DND-41 (cell line): ENCODE data around the gene FRY.

Source experiments
- CTCF ChIP-seq: IDR thresholded peaks from 2 replicates; pipeline ENCODE4 v1.5.1; 2012; ENCODE audit warnings: borderline replicate concordance, low read length, moderate library complexity, mild to moderate bottlenecking; ENCODE audit not compliant: poor library complexity, severe bottlenecking; ENCODE audit errors: extremely low read depth
- EZH2 ChIP-seq: IDR thresholded peaks from 3 replicates; pipeline ENCODE4 v1.6.1; 2012; ENCODE audit warnings: borderline replicate concordance, low read depth, mild to moderate bottlenecking, moderate library complexity, low read length, inconsistent platforms; ENCODE audit not compliant: severe bottlenecking

DNA sequence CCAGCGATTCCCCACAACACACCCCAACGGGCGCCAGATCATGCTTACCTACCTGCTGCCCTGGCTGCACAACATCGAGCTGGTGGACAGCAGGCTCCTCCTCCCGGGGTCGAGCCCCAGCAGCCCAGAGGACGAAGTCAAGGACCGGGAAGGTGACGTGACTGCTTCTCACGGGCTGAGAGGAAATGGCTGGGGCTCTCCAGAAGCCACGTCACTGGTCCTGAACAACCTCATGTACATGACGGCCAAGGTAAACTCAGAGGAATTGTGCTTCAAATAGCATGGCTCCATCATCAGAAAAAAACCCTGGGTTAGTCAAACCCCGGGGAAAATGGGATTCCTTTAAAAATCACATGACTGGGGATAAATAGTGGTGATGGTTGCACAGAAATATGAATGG lies 177.3 kb downstream of the FRY start:
- TF ChIP-seq CTCF, result no peak
- TF ChIP-seq EZH2, result no peak
